WI38 (cell line): Measurements from ENCODE around the gene PHIP.

Experiments used
- H3K4me3 ChIP-seq: 2 replicates; pipeline ENCODE4 v1.5.1; 2011; ENCODE audit warnings: low read depth, mild to moderate bottlenecking, control low read depth, low read length
- CTCF ChIP-seq: IDR thresholded peaks from 2 replicates; pipeline ENCODE4 v1.5.1; 2012; ENCODE audit warnings: low read depth, mild to moderate bottlenecking, control low read depth, low read length

The PHIP gene

GRCh38 chr6:79038061-79038460 is 40.0 kb downstream of the PHIP start:
- TF ChIP-seq CTCF: no peak

GRCh38 chr6:79034865-79035264 is 43.2 kb downstream of the PHIP start:
- no peak for TF ChIP-seq CTCF
- no peak overlapping the region for H3K4me3 ChIP-seq

More at GRCh38 chr6:79038061-79038460, 40.0 kb downstream of the PHIP start:
- no peak overlapping the region for H3K4me3 ChIP-seq

- no peak for TF ChIP-seq CTCF
- no peak overlapping the region for H3K4me3 ChIP-seq
Observed at GRCh38 chr6:79033279-79033678, 44.8 kb downstream of the PHIP start.

- TF ChIP-seq CTCF: no peak
- H3K4me3 ChIP-seq: no peak overlapping the region
Observed at GRCh38 chr6:79031821-79032590, 46.0 kb downstream of the PHIP start.

GRCh38 chr6:79030511-79030910 is 47.5 kb downstream of the PHIP start:
- H3K4me3 ChIP-seq: no peak overlapping the region
- TF ChIP-seq CTCF: no peak

- H3K4me3 ChIP-seq: no peak overlapping the region
- no peak for TF ChIP-seq CTCF
Observed at GRCh38 chr6:79030023-79030422, 48.0 kb downstream of the PHIP start.

GRCh38 chr6:79028641-79029314 is 49.3 kb downstream of the PHIP start:
- H3K4me3 ChIP-seq: no peak overlapping the region
- TF ChIP-seq CTCF: no peak
